SK-N-SH treated with all-trans-retinoic acid at 6 μM for 48 hours (cell line): ENCODE measurements around the gene CHST15.

Experiments used
- RARB ChIP-seq: fragments of 250-450 bp; sonication (Bioruptor Pico); IDR thresholded peaks from 2 replicates; pipeline ENCODE4 v1.8.0; 2021; ENCODE audit warnings: mild to moderate bottlenecking, moderate library complexity
- ZNF70 ChIP-seq: fragments of 450-650 bp; formaldehyde crosslinking; IDR thresholded peaks from 2 replicates; pipeline ENCODE4 v1.5.0; 2020; ENCODE audit warnings: mild to moderate bottlenecking, moderate library complexity

GRCh38 chr10:124022066-124022465 is 71.3 kb downstream of the CHST15 start:
- TF ChIP-seq RARB (CRISPR knock-in tag) (no peak), ZNF70 (CRISPR knock-in tag) (no peak)
